G401 (cell line): ENCODE data around the gene ZNF512. TPM values are rescaled to one million over a fixed set of nuclear protein-coding genes. Genes with fewer than 3 reads are reported as not detected.

Experiments
- DNase-seq: peaks from one replicate; pipeline ENCODE4 v3.0.0-alpha.2; 2015; ENCODE audit warnings: low spot score
- in situ Hi-C: cut with HindIII; loops from 2 replicates; pipeline ENCODE4 v1.10.0; 2016; ENCODE audit warnings: low sequenced_read_pairs, mixed read lengths
- total RNA-seq: library from RNA; depleted of rRNA; stranded (reverse); fragments of >200 nt; shearing (Covaris generic); gene quantifications from 2 replicates; pipeline ENCODE4 v1.2.3, GENCODE V29; 2014; rRNA removed

The ZNF512 gene
- total RNA-seq, 1 experiment from 2014 or later, result not detected

DNA sequence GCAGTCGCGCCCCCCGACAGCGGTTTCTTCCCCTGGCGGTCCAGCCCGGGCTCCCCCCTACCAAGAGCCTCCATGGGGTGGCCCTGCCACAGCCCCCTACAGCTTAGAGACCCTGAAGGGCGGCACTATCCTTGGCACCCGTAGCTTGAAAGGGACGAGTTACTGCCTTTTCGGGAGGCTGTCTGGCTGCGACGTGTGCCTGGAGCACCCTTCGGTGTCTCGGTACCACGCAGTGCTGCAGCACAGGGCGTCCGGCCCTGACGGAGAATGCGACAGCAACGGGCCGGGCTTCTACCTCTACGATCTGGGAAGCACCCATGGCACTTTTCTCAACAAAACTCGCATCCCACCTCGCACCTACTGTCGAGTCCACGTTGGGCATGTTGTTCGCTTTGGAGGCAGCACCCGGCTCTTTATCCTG, 81.3 kb downstream of the ZNF512 start:
- in situ Hi-C loops, result no loop called here
- no peak for DNase-seq

DNA sequence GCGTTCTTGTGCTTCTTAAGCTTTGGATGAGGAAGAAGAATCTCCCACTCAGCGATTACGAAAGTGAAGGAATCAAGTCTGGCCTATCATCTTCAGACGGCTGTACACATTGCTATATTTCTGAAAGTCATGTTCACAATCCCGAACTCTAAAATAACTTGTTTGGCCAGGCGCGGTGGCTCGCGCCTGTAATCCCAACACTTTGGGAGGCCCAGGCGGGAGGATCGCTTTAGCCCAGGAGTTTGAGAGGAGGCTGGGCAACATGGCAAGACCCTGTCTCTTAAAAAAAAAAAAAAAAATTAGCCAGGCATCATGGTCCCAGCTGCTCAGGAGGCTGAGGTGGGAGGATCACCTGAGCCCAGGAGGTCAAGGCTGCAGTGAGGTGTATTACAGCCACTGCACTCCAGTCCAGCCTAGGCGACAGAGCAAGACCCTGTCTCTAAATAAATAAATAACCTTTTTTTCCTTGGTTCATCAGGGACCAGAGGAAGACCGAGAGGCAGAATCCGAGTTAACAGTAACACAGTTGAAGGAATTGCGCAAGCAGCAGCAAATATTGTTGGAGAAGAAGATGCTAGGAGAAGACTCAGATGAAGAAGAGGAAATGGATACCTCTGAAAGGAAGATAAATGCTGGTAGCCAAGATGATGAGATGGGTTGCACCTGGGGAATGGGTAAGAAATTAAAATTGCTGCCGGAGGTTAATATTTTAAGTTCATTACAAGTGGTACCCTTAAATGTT, 82.0 kb downstream of the ZNF512 start:
- in situ Hi-C loops, result no loop called here
- no peak for DNase-seq

DNA sequence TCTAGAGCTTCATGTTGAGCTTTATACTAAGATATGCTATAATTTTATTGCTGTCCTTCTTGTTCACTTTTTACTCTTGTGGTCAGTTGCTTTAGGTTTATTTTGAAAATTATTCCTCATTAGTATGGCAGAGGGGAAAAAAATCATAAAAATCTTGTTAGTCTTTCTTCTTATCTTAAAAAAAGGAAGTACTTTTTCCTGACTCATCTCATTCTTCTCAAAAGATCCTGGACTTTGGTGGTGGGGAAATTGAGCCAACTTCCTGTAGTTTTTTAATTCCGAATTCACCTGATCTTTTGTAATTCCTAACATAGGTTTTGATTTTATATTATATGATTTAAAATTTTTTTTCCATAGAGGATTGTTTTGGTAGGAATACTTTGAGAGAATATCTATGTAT, 84.6 kb downstream of the ZNF512 start:
- no peak for DNase-seq
- in situ Hi-C loops, result no loop called here

DNA sequence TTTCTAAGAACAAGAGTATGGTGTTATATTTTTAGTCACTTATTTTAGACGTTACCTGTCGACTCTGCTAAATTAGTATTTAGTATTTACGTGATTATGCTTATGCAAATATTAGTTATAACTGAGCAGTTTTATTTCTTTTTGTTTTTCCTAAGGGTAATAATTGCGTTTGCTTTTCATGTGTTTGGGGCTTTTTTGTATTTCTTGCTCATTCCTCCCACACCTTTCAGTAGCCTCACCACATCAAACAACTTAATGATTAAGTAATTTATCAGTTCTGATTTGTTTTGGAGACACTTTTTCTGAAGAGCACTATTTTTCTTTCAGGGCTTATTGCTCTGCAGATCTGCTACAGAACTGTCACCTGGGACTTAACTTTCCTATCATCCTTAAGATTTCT, 88.4 kb downstream of the ZNF512 start:
- in situ Hi-C loops, result no loop called here

More for the DNA sequence above, 88.4 kb downstream of the ZNF512 start:
- DNase-seq, result no peak

Other genes starting within 250 kb of the ZNF512 start
- 101 and 102 TPM in 2 replicates for gene GTF3C2, start 226.3 kb upstream of the ZNF512 start, total RNA-seq
- 36.0 and 44.8 TPM in 2 replicates for gene EIF2B4, start 212.7 kb upstream of the ZNF512 start, total RNA-seq
- 157 and 165 TPM in 2 replicates for gene SNX17, start 212.4 kb upstream of the ZNF512 start, total RNA-seq
- gene ZNF513, start 202.3 kb upstream of the ZNF512 start, total RNA-seq, result 20.4 and 23.3 TPM in 2 replicates
- 178 and 244 TPM in 2 replicates for gene PPM1G, start 173.5 kb upstream of the ZNF512 start, total RNA-seq
- 92.4 and 108 TPM in 2 replicates for gene NRBP1, start 154.4 kb upstream of the ZNF512 start, total RNA-seq
- not detected in 2 replicates for gene KRTCAP3, start 140.7 kb upstream of the ZNF512 start, total RNA-seq
- gene IFT172, start 93.3 kb upstream of the ZNF512 start, total RNA-seq, result 4.4 and 9.4 TPM in 2 replicates
- gene FNDC4, start 87.8 kb upstream of the ZNF512 start, total RNA-seq, result 4.0 and 5.2 TPM in 2 replicates
- not detected in 2 replicates for gene GCKR, start 86.2 kb upstream of the ZNF512 start, total RNA-seq
- 2.9 and 4.2 TPM in 2 replicates for gene CCDC121, start 46.0 kb downstream of the ZNF512 start, total RNA-seq
- gene GPN1, start 46.0 kb downstream of the ZNF512 start, total RNA-seq, result 45.7 and 63.6 TPM in 2 replicates
- 19.0 and 29.8 TPM in 2 replicates for gene SUPT7L, start 80.6 kb downstream of the ZNF512 start, total RNA-seq
- 36.1 and 41.5 TPM in 2 replicates for gene SLC4A1AP, start 80.8 kb downstream of the ZNF512 start, total RNA-seq
- 68.1 and 139 TPM in 2 replicates for gene MRPL33, start 188.7 kb downstream of the ZNF512 start, total RNA-seq